HG03575 (cell line): ENCODE results near the gene OGA.
A peak's percentile ranks its signal among the peaks of the same experiment; 100 is the strongest.

ENCODE experiments used
- ATAC-seq: cut with Tn5 transposase; IDR thresholded peaks from one replicate; pipeline ENCODE4 v1.9.1; 2021; ENCODE audit not compliant: unreplicated experiment, insufficient number of reproducible peaks, low FRiP score; ENCODE audit errors: extremely low read depth

OGA gene

DNA sequence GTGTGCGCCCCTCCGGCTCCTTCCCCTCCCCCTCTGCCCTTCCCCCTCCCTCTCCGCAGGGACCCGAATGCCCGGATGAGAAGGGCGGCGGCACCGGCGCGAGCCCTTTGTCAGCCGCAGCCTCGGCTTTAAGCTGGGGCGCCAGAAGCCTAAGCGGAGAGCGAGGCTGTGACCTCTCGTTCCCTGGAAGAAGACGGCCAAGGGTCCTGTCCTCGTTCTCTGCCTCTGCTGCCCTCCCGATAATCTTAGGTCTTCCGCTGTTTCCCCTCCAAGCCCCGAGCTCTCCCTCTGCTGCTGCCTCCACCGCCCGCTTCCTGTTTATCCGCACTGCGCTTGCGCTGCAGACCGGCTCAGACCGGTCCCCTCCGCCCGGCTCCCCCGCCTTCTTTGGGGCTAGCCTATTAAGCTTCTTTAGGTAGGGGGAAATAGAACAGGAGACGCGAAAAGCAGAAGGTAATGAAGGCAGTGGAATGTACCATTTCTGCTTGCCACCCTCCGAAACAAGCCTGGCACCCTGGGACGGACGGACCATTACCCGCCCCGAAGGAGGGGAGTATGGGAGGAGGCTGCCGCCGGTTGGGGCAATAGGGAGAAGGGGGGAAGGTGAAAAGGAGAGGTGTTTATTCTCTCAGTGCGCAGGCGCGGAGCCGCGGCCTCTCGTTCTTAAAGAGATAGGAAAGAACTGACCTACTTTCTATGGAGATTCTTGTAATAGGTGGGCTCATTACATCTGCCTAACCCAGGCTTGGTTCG, at the start of gene OGA:
OGA (minus strand) TSS at position 326 of the 753 bp plus-strand sequence. CDS start 422 bp downstream, outside the sequence.
- peak; percentile 65 for ATAC-seq

GRCh38 chr10:101867931-101868330, 49.7 kb upstream of the OGA start:
- no peak for ATAC-seq

GRCh38 chr10:101859530-101859929, 41.3 kb upstream of the OGA start:
- no peak for ATAC-seq

DNA sequence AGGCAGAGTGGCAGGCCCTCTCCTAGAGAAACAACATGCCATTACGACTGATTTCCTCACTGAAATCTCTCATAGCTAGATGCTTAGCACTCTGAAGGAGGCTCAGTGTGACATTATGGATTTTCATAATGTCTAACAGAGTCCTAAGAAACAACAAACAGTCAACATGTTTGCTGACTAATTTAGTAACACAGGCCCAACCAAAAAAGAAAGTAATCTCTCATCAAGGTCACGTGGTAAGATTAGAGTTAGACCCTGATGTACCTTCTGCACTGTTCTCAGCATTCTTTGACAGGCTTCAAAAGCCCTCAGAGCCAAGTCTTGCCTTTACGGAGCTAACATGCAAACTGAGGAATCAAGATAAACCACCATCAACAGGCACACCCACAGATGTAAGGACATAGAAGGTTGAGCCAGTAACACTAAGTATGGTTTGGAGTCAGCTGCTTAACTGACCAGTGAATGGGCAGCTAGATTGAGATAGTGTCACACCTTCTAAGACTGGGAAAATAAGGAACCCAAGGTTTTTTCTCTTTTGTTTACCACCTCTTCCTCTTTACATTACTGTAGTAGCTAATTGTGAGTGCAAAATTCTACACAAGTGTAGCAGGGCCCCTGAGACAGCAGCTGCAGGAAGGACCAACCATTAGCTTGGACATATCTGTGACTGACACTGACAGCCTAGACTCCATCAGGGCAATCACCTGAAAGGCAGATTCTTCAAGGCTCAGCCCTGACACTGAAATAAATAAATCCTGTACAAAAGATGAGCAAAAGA, 40.7 kb upstream of the OGA start:
- no peak for ATAC-seq

DNA sequence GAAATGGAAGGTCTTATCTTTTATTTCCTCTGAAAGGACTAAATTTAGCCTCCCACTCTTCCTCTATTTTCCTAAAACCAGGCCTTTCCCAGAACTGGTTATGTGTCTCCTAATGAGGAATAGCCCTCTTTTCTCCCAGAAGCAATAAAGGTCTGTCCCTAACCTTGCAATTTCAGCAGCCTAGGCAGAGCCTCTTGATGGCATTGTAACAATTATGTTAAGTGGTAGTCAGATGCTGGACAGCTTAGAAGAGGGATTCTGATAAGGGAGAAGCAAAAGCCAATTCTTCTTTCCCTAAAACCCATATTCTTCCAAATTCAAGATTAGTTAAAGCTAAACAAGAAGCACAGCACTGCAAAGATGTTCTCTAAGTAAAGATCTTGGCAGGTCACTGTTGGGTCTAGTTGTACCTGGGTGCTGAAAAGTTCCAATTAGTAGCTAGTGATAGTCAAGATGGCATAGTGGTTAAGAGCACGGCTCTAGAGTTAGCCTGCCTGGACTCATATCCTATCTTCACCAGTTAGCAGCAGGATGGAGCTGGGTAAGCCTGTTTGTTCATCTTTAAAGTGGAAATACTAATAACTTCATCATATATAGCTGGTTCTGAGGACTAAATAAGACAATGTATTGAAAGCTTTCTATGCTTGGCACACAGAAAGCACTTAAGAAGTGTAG, 39.7 kb upstream of the OGA start:
- ATAC-seq, result no peak

- ATAC-seq, result no peak
Observed at GRCh38 chr10:101856626-101857025, 38.4 kb upstream of the OGA start.

DNA sequence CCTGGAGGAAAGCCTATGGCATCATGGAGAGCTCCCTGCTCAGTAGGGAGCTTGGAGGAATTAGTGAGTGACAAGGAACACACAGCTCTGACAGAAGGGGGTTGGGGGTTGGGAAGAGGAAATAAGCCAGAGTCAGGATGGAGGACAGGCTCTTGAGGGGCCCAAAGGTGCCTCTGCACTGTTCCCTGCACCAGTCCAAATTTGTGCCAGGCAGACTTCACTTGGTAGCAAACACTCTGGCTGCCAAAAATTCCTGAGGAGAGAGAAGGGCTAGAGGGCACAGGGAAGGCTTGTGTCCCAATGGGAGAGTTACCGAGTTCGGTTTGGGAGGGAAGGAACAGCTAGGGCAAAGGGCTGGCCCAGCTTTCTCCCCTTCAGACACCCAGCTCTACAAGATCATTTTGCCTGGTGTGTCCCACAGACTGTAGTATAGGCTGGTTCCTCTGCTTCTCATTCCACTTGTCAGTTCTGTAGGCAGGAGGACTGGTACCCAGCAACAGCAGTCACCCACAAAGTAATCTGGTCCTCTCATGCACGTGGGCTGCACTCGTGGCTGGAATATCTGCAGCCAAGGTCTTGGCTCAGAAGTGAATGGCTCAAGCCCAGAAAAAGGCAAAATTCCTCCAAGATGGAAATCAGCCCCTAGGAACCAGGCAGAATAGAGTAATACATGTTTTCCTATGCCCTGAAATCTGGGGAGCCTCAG, 33.3 kb upstream of the OGA start:
- ATAC-seq, result no peak

DNA sequence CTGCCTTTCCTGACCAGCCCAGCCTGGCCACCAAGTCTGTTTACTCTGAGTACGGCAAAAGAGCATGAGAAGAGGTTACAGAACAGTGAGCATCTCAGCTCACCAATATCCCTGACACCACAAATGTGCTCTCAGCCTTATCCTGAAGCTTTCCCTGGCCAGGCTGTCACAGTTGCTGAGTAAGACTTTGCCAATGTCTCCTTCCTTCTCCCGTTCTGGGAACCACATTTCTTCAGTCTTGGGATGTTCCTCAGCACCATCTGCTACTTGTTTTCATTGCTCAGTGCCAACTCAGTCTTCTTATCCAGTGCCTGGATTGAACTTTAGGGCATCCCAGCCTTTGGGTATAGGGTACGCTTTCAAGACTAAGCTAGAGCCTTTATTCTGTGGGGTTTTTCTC, 32.5 kb upstream of the OGA start:
- ATAC-seq, result no peak

DNA sequence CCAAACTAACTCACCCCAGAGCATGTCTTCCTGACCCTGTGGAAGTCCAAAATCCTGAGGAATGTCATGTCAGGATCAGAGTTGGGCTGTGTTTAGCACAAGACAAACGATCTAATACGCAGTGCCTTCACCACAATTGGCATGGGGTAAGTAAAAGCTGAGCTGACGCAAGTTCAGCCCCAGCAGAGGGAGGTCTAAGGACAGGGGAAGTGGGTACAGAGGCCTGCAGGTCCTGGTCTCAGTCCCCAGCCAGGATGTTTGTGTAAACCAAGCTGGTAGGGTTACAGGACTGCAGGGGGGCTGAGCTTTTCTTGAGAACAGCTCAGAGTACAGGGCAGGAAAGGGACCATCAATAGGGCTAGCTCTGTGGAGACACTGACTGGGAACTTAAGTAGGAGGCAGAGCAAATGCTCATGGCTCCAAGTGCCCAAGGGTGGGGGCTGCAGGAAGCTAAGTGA, 30.7 kb upstream of the OGA start:
- ATAC-seq, result no peak

- no peak for ATAC-seq
Observed at GRCh38 chr10:101848408-101848807, 30.2 kb upstream of the OGA start.

DNA sequence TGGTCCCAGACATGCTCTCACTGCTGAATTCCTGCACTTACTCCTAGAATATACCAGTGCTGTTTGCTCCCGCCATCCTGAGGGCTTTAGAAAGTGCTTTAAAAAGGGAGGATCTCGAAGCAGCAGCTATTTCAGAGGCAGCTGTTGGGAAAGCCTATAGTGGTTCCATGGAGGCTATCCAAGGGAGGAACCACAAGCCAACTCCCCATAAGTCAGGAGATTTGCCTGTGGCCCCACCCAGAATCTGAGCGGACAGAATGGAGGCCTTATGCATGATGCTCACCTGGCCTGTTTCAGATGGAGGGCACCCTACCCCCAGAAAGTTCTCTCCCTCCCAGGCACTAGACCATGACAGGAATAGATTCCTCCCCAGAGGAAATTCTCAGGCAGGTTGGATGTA, 27.6 kb upstream of the OGA start:
- ATAC-seq, result no peak

GRCh38 chr10:101843032-101844021, 25.1 kb upstream of the OGA start, which contains the start of gene KCNIP2:
Gene KCNIP2, minus strand, starts transcription at chr10:101843800. Its CDS starts 232 bp downstream, at chr10:101843568.
- no peak for ATAC-seq

GRCh38 chr10:101841826-101842225, 23.6 kb upstream of the OGA start:
- no peak for ATAC-seq

- no peak for ATAC-seq
Observed at GRCh38 chr10:101840741-101841453, 22.7 kb upstream of the OGA start.

DNA sequence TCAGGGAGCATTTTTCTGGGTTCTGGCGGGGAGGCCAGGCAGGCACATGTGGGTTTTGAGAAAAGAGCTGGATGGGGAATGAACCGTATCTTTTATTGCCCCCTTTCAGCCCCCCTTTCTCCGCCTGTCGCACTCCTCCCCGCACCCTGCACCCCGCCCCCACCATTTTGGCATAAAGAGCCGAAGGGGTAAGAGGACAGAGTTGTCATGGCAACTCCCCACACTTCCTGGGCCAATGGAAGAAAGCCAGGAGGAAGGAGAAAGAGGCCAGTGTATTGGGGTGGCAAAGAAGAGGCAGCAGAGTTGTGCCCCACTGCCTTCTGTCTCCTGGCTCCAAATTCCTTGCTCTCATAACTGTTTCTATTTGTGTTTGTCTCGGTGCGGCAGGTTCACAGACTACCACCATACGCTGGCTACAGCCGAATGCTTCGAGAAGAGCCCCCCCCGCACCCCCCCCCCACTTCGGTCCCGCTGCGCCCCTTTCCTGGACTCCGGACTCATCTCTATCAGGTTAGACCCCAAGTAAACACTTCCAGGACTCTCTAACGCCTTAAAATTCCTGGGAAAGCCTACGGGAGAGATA, 21.9 kb upstream of the OGA start:
- no peak for ATAC-seq

- ATAC-seq, result no peak
Observed at GRCh38 chr10:101839416-101840063, 21.3 kb upstream of the OGA start.

DNA sequence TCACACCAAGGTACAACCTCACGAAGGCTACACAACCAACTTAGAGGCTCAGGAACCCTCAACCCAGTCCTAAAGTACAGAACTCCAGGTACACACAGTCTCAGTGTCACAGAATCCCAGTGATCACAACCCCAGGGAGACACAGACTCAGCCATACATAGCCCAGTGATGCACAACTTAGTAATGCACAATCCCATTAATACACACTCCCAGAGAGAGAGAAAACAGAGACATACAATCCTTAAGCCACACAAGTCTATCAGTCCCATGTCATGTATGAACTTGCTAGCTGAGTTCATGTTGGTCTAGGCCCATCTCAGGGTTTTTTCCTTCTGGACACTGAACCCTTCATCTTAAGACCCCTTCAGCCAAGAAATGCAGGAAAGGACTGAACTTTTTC, 20.8 kb upstream of the OGA start:
- no peak for ATAC-seq
